SHP77 treated with DMSO at 0.1 percent for 48 hours (cell line): ENCODE measurements around the gene ATP9A.
A peak's percentile ranks its signal among the peaks of the same experiment; 100 is the strongest.
"Not testable (repeated sequence)": the region's sequence is repeated elsewhere in the genome, so short reads cannot be mapped to it uniquely, and the experiment has no call there.

Experiments
- DNase-seq: peaks from one replicate; lab custom pipeline; 2025; lab: John Stamatoyannopoulos, UW

The ATP9A gene

DNA sequence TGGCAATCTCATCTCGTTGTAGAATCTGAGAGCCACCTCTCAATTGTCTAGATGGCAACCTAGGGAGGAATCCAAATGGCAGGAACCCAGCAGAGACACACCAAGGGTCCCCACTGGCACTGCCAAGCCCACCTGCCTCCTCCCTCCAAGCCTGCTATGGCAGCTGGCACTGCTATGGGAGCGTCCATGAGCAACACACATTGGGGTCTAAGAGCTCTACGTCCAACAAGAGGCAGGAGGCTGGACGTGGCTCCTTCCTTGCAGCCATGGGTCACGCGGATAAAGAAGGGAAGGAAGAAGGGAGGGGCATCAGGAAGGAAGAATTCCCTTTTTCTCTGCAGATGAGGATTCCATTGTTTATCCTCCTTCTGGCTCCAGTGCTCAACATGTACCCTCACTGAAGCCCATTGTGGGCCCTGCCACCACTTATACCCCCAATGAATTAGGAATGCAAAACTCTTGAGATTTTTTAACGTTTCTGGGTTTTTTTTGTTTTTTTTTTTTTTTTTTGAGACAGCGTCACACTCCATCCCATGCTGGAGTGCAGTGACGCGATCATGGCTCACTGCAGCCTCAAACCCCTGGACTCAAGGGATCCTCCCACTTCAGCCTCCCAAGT, 17.3 kb downstream of the ATP9A start:
- DNase-seq: no peak

DNA sequence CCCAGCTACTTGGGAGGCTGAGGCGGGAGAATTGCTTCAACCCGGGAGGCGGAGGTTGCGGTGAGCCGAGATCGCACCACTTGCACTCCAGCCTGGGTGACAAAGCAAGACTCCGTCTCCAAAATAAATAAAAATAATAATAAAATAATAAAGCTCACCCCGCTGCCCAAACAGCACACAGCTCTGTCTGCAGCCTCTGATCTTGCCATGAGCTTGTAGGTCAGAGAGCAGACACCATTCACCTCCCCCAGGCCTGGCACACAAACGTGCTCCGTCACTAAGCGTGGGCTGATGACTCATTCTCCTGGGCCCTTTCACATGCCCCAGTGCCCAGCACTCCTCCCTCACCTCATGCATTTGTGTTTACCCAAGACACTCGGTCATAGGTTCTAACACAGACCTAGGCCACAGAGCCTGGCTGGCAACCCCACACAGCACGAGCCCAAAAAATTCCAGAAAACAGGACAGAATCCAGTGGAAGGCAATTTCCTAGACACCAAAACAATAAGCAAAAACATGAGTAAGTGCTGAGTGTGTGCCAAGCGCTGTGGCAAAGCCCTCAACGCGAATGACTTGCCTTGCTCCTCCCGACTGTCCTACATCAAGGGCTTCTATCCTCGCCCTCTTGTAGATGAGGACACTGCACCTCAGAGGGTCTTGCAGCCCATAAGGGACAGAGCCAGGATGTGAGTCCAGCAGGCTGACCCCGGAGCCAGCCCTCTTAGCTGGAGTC, 18.0 kb downstream of the ATP9A start:
- peak; percentile 76 for DNase-seq

DNA sequence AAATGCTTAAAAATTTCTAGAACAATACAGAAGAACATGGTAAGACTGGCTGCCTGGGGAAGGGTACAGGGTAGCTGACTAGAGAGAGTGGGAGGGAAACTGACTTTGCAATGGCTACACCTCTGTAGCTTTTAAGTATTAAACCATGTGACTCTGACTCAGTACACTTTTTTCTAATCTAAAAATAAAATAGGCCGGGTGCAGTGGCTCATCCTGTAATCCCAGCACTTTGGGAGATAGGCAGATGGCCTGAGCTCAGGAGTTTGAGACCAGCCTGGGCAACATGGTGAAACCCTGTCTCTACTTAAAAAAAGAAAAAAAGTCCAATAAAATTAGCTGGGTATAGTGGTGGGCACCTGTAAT, 18.5 kb downstream of the ATP9A start:
- DNase-seq: peak; percentile 23

DNA sequence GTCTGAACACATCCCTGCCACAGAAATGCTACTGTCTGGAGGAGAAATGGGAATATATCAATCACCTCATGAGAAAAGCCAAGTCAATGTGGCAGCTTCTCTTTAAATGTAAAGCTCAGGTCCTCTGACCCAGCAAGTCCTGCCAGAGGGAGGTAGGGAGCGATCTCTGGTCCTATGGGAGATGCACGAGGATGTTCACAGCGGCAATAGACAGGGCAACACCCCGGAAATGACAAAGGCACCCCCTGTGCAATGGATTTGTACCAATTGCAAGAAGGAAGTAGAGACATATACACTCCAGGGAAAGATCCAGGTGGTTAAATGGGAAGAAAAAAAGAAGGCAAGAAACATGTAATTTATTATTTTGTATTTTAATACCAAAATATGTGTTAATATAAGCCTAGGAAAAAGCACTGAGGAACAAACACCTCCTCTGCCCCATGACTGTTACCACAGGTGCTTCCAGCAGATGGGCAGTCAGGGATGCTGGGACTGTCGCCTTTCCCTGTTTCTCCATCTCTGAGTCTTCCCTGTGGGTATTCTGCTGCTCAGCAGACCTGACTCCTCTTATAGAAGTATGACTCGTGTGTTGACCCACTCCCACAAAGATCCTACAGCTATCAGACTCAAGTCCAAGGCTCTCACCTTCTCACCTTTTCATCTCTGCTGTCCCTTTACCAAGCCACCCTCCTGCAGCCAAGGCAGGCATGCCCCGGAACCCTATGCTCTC, 20.8 kb downstream of the ATP9A start:
- DNase-seq: no peak

DNA sequence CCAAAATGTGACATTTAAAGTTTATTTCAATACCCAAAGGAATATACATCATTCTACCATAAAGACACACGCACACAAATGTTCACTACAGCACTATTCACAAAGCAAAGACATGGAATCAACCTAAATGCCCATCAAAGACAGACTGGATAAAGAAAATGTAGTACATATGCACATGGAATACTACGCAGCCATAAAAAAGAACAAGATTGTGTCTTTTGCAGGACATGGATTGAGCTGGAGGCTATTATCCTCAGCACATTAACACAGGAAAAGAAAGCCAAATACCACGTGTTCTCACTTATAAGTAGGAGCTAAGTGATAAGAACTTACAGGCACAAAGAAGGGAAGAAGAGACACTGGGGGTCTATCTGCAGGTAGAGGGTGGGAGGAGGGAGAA, 22.4 kb downstream of the ATP9A start:
- no peak for DNase-seq

DNA sequence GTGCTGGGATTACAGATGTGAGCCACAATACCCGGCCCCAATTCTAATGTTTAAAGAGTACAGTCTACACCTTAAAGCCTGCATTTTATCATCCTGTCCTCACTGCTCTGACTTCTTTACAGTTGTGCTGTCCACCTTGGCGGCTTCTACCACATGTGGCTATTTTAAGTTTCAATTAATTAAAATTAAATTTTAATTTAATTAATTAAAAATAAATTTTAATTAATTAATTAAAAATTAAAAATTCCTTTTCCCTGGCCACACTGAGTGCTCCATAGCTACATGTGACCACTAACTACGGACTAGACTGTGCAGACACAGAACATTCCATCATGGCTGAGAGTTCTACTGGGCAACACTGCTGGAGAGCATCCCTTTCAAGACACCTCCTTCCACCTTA, 27.4 kb downstream of the ATP9A start:
- DNase-seq: no peak

DNA sequence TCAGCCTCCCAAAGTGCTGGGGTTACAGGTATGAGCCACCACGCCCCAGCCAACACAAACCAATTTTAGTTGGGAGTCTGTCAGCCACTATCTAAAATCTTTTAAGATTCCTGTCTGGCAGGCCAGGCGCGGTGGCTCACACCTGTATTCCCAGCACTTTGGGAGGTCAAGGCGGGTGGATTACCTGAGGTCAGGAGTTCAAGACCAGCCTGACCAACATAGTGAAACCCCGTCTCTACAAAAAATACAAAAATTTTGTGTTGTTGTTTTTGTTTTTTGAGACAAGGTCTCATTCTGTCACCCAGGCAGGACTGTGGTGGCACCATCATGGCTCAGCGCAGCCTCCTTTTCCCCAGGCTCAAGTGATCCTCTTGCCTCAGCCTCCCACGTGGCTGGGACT, 27.9 kb downstream of the ATP9A start:
- not testable (repeated sequence) for DNase-seq

DNA sequence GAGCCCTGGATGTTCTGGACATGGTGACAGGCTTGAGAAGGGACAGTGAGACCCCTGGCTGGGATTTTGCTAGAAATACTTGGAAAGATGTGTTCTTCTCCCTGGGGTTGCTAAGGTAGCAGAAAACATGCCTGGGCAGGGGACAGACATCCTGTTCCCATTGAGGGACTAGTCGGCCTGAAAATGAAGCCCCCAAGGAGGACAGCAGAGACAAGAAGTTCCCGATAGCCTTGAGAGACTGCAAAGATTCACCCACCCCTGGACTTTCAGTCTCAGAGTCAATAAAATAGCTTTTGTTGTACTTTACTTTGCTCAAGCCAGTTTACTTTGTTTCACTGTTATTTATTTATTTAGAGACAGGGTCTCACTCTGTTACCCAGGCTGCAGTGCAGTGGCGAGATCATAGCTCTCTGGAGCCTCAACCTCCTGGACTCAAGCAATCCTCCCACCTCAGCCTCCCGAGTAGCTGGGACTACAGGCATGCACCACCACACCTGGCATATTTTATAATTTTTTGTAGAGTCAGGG, 28.4 kb downstream of the ATP9A start:
- DNase-seq: no peak

DNA sequence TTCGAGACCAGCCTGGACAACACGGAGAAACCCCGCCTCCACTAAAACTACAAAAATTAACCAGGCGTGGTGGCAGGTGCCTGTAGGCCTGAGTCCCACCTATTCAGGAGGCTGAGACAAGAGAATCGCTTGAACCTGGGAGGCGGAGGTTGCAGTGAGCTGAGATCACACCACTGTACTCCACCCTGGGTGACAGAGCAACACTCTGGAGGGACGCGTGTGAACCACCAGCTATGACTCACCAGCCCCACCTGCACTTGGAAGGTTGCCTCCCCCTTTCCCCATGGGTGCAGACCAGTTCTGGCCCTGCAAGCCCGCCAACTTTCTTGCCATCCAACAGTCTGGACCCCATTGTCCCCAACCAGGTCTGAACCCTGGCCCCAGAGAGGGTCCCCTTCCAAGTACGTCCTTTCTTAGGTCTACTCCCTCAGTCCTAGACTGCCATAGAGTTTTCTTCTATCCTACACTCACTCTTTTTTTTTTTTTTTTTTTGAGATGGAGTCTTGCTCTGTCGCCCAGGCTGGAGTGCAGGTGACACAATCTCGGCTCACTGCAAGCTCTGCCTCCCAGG, 29.2 kb downstream of the ATP9A start:
- DNase-seq: no peak

DNA sequence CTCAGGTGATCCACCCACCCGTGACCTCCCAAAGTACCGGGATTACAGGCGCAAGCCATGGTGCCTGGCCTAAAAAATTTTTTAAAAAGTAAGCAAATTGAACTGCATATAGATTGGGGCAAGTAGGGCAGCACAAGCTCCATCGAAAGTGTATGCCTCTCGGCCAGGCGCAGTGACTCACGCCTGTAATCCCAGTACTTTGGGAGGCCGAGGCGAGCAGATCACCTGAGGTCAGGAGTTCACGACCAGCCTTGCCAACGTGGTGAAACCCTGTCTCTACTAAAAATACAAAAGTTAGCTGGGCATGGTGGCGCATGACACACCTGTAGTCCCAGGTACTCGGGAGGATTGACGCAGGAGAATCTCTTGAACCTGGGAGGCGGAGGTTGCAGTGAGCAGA, 29.9 kb downstream of the ATP9A start:
- not testable (repeated sequence) for DNase-seq

DNA sequence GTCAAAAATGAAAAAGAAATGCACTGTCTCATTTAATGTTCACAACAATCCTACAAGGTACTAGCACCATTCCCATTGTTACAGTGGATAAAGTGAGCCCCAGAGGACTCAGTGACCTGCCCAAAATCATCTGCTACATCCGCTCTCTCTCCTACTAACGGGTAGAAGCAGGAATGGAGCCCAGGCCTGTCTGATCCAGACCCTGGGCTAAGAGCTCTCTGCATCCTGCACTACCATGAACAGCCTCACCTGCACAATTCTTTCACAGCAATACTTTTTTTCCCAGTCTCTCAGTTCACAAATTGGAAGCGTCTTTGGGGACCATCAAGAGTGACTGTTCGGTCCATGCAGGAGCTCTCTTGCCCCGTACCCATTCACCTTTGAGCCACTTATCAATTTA, 31.2 kb downstream of the ATP9A start:
- DNase-seq: no peak

DNA sequence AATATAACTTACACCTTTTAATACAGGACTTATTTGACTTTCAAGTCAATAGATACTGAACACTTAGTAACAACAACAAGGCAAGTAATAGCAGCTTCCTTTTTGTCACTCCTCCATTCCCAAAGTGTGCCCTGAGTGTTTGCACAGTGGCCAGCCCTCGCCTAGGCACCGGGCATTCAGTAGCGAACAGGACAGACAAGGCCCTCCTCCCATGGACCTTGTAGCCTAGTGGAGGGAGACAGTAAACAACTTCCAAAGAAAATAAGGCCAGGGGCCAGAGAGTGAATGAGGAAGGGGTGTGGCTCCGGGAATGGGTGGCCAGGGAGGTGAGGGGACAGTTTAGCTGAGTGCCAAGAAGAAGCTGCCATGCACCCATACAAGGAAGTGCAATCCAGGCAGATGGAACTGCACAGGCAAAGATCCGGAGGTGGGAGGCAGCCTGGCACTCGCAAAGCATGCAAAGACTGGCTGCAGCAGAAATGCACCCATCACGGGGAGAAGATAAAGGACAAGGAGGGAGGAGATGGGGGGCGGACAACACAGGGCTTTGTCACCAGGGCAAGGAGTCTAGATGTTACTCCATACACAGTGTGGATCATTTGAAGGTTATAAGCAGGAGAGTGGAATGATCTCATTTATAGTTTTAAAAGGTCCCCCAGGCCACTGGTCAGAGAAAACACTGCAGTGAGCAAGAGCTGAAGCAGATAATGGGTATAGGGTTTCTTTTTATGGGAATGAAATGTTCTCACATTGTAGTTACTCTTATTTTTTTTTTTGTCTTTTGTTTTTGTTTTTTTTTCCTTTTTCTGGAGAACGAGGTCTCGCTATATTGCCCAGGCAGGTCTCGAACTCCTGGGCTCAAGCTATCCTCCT, 32.2 kb downstream of the ATP9A start:
- DNase-seq: no peak

DNA sequence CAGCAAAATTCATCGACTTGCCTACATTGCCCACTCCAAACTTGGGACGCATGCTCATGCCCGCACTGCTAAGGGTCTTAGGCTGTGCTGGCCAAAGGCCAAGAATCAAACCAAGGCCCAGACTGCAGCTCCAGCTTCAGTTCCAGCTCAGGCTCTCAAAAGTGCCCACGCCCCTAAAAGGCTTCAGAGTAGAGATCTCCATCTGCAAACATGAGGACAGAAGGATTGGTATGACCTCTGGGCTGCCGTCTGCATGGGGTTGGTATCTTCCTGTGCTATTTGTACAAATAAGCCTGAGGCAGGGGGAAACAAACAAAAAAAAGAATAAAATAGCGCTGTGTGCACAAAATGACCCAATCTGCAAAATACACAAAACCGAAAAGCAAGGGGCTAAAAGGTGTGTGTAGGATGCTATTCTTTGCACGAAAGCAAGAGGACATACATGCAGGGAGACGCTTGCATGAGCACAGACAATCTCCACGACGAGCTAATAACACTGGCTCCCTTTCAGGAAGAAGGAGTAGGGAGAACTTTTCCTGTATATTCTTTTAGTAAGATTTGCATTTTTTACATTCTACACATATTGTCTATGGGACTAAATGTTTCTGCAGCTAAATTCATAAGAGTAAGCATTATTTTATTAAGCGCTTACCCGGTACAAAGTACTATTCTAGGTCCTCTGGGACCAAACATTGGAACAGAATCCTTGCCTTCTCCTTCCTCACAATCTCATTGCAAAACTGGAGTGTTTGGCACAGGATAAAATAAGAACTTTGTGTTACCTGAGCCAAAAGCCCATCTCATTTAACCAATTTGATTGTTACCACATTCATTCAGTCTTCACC, 33.1 kb downstream of the ATP9A start:
- no peak for DNase-seq

DNA sequence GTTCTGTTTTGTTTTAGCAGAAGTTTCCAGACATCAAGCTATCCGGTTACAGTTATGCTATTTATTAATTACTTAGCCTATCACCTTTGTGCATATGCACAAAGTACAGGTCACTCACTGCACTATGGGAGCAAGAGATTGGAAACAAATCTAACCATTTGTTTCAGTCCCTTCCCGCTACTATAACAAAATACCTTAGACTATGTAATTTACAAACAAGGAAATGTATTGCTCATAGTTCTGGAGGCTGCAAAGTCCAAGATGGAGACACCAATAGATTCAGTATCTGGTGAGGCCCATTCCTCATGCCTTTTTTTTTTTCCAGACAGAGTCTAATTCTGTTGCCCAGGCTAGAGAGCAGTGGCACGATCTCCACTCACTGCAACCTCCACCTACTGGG, 35.1 kb downstream of the ATP9A start:
- no peak for DNase-seq

DNA sequence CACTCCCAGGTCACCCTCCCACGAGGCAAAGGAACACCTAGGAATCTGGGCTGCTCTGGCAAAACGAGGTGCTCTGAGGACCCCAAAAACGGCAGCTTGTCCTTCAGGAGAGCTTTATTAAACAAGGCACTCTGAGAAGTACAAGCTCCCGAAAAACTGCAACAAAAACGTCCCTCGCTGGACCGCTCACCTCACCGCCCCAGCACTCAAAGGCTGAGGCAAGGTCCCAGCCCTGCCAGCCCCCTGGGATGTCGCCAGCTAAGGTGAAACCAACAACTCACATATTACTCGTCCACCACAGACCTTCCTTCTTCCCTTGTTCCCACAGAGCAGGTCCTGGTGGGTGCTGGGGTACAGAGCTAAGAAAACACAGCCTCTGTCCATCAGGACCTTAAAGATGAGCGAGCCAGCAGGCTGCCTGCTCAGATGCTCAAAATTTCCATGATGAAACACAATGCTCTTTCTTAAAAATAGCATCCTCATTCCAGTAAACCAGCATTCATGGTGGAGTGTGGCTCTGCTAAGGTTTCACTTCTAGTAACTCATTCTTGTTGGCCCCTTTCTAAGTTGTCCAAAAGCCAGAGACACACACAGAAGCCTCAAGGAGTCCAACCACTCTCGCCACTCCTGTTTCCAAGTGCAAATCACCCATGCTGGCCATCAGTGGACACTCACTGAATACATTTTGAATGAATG, 35.9 kb downstream of the ATP9A start:
- no peak for DNase-seq

DNA sequence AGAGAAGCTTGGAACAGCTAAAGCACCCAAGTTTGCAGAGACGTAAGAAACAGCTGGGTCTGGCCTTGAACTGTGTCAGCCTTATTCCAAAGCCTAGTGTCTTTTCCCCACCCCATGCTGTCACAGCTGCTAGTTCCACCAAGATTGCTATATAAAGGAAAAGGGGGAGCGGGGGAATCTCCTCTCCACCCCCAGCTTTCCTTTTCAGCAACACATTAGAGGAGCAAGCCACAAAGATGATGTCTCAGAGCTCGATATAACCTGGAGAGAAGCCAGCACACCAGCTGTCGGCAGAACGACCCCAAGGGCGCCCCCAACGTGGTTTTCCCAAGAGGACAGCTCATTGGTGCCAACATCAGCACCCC, 36.5 kb downstream of the ATP9A start:
- DNase-seq: no peak

DNA sequence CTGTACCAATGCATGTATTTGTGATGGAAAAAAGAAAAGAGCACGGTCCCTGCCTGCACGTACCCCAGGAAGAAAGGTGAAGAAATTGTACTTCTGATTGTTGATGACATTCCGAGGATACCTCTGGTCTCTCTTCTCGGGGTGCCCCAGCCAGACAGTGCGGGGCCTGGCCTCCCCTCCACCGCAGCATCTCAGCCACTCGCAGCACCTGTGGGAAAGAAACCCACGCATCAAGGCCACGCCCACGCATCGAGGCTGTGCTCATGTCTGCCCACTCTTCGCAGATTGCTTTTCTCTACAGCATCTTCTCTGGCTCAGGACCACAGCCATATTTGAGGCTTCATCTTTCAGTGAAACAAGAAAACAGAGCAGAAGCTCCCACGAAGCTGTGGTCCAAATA, 38.4 kb downstream of the ATP9A start:
- no peak for DNase-seq

DNA sequence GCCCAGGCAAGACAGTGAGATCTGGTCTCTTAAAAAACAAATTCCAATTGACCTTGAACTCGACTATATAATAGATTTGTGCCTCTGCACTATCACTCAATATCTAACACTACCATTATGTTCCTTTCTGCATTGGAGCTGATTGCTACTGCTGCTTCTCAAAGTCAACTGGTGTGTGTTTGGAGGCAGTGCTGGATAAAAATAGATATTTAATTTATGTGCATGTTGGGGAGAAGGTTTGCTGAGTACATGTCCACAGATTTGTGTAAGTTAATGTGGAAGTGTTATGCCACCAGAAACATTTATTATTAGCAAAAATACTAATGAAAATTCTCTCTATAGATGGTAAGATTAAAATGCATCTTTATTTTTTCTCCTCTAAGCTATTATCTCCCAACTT, 39.5 kb downstream of the ATP9A start:
- no peak for DNase-seq

DNA sequence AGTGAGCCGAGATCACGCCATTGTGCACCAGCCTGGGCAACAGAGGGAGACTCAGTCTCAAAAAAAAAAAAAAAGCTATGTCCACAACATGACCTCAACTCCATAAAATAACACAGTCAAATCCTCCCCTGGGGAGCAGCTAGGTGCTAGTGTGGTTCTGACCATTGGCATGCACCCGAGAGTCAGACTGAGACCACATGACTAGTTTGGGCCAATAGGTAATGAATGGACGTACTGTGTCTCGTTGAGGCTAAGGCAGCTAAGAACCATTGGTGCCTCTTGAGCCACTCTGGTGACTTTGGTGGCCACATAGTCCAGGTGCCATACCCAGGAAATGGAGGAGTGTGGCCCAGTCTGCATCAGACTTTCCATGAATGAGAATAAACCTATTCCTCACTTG, 40.3 kb downstream of the ATP9A start:
- DNase-seq: no peak

DNA sequence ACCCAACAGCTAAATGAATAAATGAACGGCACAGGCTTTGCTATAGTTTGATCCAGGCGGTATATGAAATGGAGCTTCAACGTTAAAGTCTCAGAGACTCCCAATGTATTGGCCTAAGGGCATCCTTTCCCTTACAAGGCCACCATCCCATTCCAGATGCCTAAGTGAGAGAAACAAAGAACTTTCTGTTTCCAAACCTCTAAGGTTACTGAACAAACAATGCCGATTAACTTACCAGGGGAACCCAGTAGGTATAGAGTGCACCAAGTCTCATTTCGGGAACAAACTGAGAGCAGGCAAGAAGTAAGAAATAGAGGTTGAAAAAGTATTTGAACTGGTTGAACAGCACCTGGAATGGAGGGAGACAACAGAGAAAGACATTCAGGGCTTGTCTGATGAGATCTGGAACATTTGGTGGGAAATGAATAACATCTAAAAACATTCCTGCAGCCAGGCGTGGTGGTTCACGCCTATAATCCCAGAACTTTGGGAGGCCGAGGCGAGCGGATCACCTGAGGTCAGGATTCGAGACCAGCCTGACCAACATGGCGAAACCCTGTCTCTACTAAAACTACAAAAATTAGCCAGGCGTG, 42.5 kb downstream of the ATP9A start:
- DNase-seq: no peak
